Coronary artery (tissue), 2 donors: ENCODE measurements around the gene SNX6.

Experiments used
- DNase-seq: peaks from one replicate; pipeline ENCODE4 v3.0.0-alpha.2; 2017; ENCODE audit warnings: low spot score
- H3K27ac ChIP-seq, 2 donors: fragments of 200-600 bp; sonication (generic); one replicate each; pipeline ENCODE4 v1.5.1; 2016 to 2019
- H3K4me3 ChIP-seq: fragments of 200-600 bp; sonication (generic); 2 replicates; pipeline ENCODE4 v1.5.1; 2016; ENCODE audit warnings: mild to moderate bottlenecking, moderate library complexity
- CTCF ChIP-seq: fragments of 200-600 bp; sonication (generic); IDR thresholded peaks from one replicate; pipeline ENCODE4 v1.5.1; 2019; ENCODE audit warnings: antibody characterized with exemption

Gene SNX6

GRCh38 chr14:34633742-34634141 lies 3.8 kb upstream of the SNX6 start:
- no peak overlapping the region for H3K4me3 ChIP-seq
- no peak for TF ChIP-seq CTCF
- no peak overlapping the region for H3K27ac ChIP-seq
- no peak for DNase-seq

GRCh38 chr14:34632411-34632978 lies 2.5 kb upstream of the SNX6 start:
- no peak overlapping the region for H3K4me3 ChIP-seq
- H3K27ac ChIP-seq: no peak overlapping the region
- no peak for DNase-seq
- TF ChIP-seq CTCF: no peak

- Histone ChIP-seq H3K4me3 (peak overlapping the region; percentile 94), H3K27ac (peak overlapping the region; percentile 96 to 99)
- no peak for DNase-seq
- TF ChIP-seq CTCF: no peak
Observed at GRCh38 chr14:34629344-34629656, 648 bp downstream of the SNX6 start.

DNA sequence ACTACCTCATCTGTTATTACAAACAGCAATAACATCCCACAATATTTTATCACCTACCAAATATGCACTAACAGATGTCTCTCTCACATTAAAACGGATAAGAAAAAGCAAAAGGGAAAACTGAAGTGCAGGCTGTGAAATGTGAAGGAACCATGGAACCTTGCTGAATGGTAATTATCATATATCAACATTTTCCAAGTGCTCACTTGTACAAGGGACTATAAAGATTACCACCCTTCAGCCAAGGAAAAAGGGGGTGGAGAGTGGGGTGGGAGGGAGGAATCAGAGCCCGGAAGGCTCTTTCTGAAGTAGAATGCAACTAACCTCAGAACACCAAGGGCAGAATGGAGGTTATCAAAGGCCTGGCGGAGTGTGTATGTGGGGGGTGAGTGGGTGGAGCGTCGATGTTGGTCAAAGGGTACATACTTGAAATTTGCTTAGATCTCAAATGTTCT lies 1.2 kb downstream of the SNX6 start:
- TF ChIP-seq CTCF: no peak
- H3K4me3 ChIP-seq: peak overlapping the region; percentile 94
- DNase-seq: no peak
- peak overlapping the region in 1 of 2 donors; percentile 96 for H3K27ac ChIP-seq

GRCh38 chr14:34623506-34623905 lies 6.4 kb downstream of the SNX6 start:
- no peak for TF ChIP-seq CTCF
- no peak for DNase-seq
- no peak overlapping the region for H3K27ac ChIP-seq
- no peak overlapping the region for H3K4me3 ChIP-seq

DNA sequence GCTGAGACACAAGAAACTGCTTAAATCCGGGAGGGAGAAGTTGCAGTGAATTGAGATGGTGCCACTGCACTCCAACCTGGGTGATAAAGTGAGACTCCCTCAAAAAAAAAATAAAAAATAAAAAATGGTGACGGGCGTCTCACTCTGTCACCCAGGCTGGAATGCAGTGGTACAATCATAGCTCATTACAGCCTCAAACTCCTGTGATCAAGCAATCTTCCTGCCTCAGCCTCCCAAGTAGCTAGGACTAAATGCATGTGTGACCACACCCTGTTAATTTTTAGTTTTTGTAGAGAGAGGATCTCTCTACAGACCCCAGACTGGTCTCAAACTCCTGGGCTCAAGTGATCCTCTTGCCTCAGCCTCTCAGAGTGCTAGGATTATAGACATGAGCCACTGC lies 9.1 kb downstream of the SNX6 start:
- no peak for DNase-seq
- no peak overlapping the region for H3K27ac ChIP-seq
- no peak for TF ChIP-seq CTCF
- H3K4me3 ChIP-seq: no peak overlapping the region

DNA sequence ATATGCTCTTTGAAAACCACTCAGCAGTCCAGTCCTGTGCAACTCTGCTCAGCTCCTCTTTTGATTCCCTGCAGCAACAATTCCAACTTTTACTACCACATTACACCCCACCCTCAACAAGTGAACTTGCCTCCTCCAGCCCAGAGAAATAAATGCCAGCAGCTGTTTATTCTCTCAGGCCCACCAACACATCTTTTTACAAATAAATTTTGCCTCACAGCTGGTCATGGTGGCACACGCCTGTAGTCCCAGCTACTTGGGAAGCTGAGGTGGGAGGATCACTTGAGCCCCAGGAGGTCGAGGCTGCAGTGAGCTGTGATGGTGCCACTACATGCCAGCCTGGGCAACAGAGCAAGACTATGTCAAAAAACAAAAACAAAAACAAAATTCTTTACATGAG lies 9.8 kb downstream of the SNX6 start:
- H3K4me3 ChIP-seq: no peak overlapping the region

More for the DNA sequence above, 9.8 kb downstream of the SNX6 start:
- H3K27ac ChIP-seq: no peak overlapping the region
- TF ChIP-seq CTCF: no peak
- DNase-seq: no peak
